GM10248 (cell line): ENCODE data around the gene AP2A1.

ENCODE experiments used
- CTCF ChIA-PET: fragments of 300-600 bp; sonication (Branson Sonifier 250); formaldehyde crosslinking; extraction: SDS; loops from one replicate; lab custom pipeline; 2021; ENCODE audit warnings: antibody characterized with exemption; lab: Yijun Ruan, JAX
- POLR2A ChIA-PET: fragments of 350-650 bp; sonication (Branson Sonifier 250); formaldehyde crosslinking; extraction: SDS; loops from one replicate; lab custom pipeline; 2020; ENCODE audit warnings: antibody characterized with exemption; lab: Yijun Ruan, JAX
- DNase-seq: peaks from one replicate; pipeline ENCODE4 v3.0.0; 2012; ENCODE audit errors: extremely low spot score
- TF ChIP-seq, protein P1 (sequence below): IDR thresholded peaks from 2 replicates; pipeline ENCODE4 v1.5.1; 2012; ENCODE audit warnings: mild to moderate bottlenecking, low read depth; ENCODE audit errors: extremely low read depth, missing control alignments, control extremely low read depth

AP2A1 gene

DNA sequence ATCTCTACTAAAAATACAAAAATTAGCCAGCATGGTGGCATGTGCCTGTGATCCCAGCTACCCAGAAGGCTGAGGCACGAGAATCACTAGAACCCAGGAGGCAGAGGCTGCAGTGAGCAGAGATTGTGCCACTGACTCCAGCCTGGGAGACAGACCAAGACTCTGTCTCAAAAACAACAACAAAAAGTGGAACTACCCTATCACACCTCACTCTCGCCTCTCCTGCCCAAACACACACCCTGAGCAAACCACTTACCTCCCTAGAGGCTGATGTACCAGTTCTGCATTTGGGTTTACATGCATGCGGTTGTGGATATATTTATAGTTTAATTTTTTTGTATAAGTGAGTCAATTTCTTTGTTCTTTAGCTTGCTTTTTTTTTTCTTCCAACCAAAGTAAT is 76.5 kb downstream of the AP2A1 start:
- POLR2A ChIA-PET = no interaction called here
- CTCF ChIA-PET = no interaction called here
- DNase-seq = peak; percentile 52
- TF ChIP-seq, protein P1, sequence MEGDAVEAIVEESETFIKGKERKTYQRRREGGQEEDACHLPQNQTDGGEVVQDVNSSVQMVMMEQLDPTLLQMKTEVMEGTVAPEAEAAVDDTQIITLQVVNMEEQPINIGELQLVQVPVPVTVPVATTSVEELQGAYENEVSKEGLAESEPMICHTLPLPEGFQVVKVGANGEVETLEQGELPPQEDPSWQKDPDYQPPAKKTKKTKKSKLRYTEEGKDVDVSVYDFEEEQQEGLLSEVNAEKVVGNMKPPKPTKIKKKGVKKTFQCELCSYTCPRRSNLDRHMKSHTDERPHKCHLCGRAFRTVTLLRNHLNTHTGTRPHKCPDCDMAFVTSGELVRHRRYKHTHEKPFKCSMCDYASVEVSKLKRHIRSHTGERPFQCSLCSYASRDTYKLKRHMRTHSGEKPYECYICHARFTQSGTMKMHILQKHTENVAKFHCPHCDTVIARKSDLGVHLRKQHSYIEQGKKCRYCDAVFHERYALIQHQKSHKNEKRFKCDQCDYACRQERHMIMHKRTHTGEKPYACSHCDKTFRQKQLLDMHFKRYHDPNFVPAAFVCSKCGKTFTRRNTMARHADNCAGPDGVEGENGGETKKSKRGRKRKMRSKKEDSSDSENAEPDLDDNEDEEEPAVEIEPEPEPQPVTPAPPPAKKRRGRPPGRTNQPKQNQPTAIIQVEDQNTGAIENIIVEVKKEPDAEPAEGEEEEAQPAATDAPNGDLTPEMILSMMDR = no peak

DNA sequence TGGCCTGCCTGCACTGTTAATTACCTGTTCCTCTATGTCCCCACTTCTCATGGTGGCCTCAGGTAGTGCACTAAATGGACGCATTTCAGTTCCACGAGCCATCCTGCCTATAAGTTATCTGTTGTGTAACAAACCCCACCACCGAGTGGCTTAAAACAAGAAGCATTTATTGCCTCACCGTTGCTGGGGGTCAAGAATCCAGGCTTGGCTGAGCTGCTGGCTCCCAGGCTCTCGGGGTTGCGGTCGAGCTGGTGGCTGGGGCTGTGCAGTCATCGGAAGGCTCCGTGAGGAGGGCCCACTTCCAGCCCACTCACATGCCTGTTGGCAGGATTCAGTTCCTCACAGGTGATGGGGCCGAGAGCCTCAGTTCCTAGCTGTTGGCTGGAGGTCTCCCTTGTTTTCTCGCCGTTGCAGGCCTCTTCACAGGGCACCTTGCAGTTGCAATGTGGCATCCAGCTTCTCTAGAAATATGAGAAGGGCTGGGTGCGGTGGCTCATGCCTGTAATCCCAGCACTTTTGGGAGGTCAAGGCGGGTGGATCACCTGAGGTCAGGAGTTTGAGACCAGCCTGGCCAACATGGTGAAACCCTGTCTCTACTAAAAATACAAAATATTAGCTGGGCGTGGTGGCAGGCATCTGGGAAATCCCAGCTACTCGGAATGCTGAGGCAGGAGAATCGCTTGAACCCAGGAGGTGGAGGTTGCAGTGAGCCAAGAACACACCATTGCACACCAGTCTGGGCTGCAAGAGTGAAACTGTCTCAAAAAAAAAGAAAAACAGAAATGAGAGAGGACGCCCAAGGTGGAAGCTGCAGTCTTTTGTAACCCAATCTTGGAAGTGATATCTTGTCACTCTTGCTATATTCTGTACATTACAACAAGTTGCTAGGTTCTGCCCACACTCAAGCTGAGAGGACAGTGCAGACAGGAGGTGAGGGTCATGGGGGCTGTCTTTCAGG is 77.6 kb downstream of the AP2A1 start:
- ChIA-PET CTCF (interaction anchor here (0.8 kb wide), 1 partner anchor 21 kb away, joined by 3 read pairs; no protein-coding TSS in a partner anchor), POLR2A (interaction anchor here (0.6 to 0.7 kb wide), 2 partner anchors 148 to 1002 kb away, joined by 4 to 7 read pairs; no protein-coding TSS in a partner anchor)
- DNase-seq = no peak
- TF ChIP-seq, protein P1 = no peak

DNA sequence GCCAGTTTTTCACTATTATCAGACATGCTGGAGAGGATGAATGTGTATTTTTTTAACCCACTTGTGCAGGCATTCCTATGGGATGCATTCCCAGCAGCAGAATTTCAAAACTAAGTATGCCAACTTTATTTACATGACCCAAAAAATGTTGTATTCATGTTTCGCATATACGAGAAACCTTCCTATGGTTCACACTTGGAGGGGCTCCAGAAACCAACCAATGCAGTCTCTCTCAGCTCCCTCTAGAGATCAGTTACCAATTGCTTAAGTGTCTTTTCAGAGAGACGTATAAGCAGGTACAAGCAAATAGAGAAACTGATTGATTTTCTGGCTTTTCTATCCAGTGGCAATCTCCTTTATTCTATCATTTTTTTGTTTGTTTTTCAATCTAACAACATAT is 78.6 kb downstream of the AP2A1 start:
- TF ChIP-seq, protein P1 = no peak
- DNase-seq = no peak
- ChIA-PET POLR2A (interaction anchor here (0.6 kb wide), 1 partner anchor 149 kb away, joined by 4 read pairs; no protein-coding TSS in a partner anchor), CTCF (no interaction called here)

DNA sequence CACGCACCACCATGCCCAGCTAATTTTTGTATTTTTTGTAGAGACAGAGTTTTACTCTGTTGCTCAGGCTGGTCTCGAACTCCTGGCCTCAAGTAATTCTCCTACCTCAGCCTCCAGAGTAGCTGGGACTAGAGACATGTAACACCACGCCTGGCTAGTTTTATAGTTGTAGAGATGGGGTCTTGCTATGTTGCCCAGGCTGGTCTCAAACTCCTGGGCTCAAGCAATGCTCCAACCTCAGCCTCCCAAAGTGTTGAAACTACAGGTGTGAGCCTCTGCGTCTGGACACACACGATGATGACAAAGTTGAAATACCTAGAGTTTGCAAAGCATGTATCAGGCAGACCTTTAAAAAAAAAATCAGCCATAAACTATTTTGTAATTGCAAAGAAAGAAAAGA is 79.6 kb downstream of the AP2A1 start:
- POLR2A ChIA-PET = no interaction called here
- no peak for DNase-seq
- CTCF ChIA-PET = no interaction called here
- TF ChIP-seq, protein P1 = no peak

DNA sequence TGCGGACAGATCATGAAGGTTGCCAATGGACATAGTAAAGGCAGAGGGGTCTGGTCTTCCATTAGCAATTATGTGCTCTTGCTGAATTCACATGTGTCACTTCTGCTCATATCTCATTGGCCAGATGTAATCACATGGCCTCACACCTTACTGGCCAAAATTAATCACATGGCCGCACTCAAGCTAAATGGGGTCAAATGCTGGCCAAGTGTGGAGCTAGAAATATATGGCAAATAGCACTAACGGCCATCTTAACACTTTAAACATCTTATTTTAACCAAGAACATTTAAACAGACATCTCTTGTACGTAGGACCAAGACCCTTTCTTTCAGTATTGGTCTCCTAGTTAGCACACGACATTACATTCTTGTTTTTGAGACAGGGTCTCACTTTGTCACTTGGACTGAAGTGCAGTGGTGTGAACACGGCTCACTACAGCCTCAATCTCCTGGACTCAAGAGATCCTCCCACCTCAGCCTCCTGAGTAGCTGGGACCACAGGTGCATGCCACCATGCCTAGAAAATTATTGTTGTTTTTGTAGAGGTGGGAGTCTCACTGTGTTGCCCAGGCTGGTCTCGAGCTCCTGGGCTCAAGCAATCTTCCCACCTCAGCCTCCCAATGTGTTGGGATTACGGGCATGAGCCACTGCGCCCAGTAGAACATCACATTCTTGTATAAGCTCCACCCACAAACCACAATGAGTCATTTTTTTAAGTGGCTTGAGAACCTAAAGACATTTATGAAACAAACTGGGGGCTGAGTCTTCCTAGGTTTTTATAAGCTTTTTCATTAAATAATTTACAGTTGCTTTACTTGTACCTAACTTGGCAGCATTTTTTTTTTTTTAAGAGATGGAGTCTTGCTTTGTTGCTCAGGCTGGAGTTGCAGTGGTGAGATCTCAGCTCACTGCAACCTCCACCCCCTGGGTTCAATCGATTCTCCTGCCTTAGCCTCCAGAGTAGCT is 81.2 kb downstream of the AP2A1 start:
- no peak for DNase-seq
- TF ChIP-seq, protein P1 = no peak
- CTCF ChIA-PET = no interaction called here
- POLR2A ChIA-PET = interaction anchor here (0.6 kb wide), 1 partner anchor 161 kb away, joined by 3 read pairs; no protein-coding TSS in a partner anchor

DNA sequence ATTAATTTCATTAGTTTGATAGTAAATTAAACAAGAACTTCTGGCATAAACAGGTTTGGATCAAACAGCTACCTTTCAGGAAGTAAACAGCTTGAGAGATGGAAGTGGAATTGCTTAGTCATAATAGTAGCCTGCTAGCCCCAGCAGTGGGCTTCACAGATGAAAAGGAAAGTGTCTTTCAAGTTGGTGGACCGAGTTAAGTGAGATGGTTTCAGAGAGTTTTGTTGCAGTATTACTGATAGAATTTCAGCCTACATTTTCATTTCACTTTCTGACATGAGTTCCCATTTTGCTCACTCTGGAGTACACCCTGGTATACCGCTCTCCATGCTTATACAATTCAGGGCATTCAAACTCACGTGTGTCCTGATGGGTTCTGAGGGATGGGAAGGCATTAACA is 82.1 kb downstream of the AP2A1 start:
- TF ChIP-seq, protein P1 = no peak
- no peak for DNase-seq
- ChIA-PET CTCF (interaction anchor here (1.0 kb wide), 1 partner anchor 12 kb away, joined by 3 read pairs; no protein-coding TSS in a partner anchor), POLR2A (interaction anchor here (0.6 to 2.4 kb wide), 2 partner anchors 20 to 162 kb away, joined by 3 to 11 read pairs; no protein-coding TSS in a partner anchor)
